Endothelial cell (in vitro differentiated cells): Measurements from ENCODE around the gene NOS1AP. TPM values are rescaled to one million over a fixed set of nuclear protein-coding genes. Genes with fewer than 3 reads are reported as not detected.

Experiments
- DNase-seq: peaks from one replicate; pipeline ENCODE4 v3.0.0; 2021; ENCODE audit warnings: low spot score
- H3K27ac Mint-ChIP-seq: one replicate; pipeline ENCODE4 v1.8.0; 2021; ENCODE audit warnings: mixed read lengths, inconsistent platforms; ENCODE audit not compliant: unreplicated experiment
- H3K27me3 Mint-ChIP-seq: one replicate; pipeline ENCODE4 v1.8.0; 2021; ENCODE audit warnings: mild to moderate bottlenecking, moderate library complexity, mixed read lengths, inconsistent platforms; ENCODE audit not compliant: unreplicated experiment
- H3K36me3 Mint-ChIP-seq: one replicate; pipeline ENCODE4 v1.8.0; 2021; ENCODE audit warnings: mild to moderate bottlenecking, low read depth, mixed read lengths, inconsistent platforms; ENCODE audit not compliant: unreplicated experiment
- H3K4me1 Mint-ChIP-seq: one replicate; pipeline ENCODE4 v1.8.0; 2021; ENCODE audit warnings: mild to moderate bottlenecking, mixed read lengths, inconsistent platforms; ENCODE audit not compliant: unreplicated experiment
- H3K4me3 Mint-ChIP-seq: one replicate; pipeline ENCODE4 v1.8.0; 2021; ENCODE audit warnings: mild to moderate bottlenecking, mixed read lengths, inconsistent platforms; ENCODE audit not compliant: unreplicated experiment
- H3K9me3 Mint-ChIP-seq: one replicate; pipeline ENCODE4 v1.8.0; 2021; ENCODE audit warnings: mixed read lengths, inconsistent platforms; ENCODE audit not compliant: unreplicated experiment
- CTCF ChIP-seq: fragments of 200-600 bp; sonication (generic); IDR thresholded peaks from one replicate; pipeline ENCODE4 v1.5.0; 2021; ENCODE audit warnings: antibody characterized with exemption; ENCODE audit not compliant: unreplicated experiment
- total RNA-seq: library from RNA; stranded (reverse); fragmentation: NEBNext Ultra II Directional; extraction: Animal tissue kit (Norgen Biotek cat#: 25700); gene quantifications from one replicate; pipeline ENCODE4 v1.2.1, GENCODE V29; 2021; ENCODE audit not compliant: unreplicated experiment

Gene NOS1AP
- total RNA-seq, 1 donor from 2014 or later: 19.8 TPM

GRCh38 chr1:162056043-162056442 lies 13.4 kb upstream of the NOS1AP start:
- H3K9me3 Mint-ChIP-seq: no peaks in the 10 kb centered on the region
- no peaks in the 10 kb centered on the region for H3K36me3 Mint-ChIP-seq
- DNase-seq: peak; percentile 79
- no peak overlapping the region for H3K27ac Mint-ChIP-seq
- H3K4me3 Mint-ChIP-seq: no peak overlapping the region
- H3K27me3 Mint-ChIP-seq: no peaks in the 10 kb centered on the region
- peaks cover 27% of the 10 kb centered on the region for H3K4me1 Mint-ChIP-seq
- TF ChIP-seq CTCF: peak; percentile 66

- H3K36me3 Mint-ChIP-seq: no peaks in the 10 kb centered on the region
- no peak for TF ChIP-seq CTCF
- no peak overlapping the region for H3K4me3 Mint-ChIP-seq
- no peaks in the 10 kb centered on the region for H3K27me3 Mint-ChIP-seq
- no peak overlapping the region for H3K27ac Mint-ChIP-seq
- peaks cover 27% of the 10 kb centered on the region for H3K4me1 Mint-ChIP-seq
- no peaks in the 10 kb centered on the region for H3K9me3 Mint-ChIP-seq
- no peak for DNase-seq
Measured at GRCh38 chr1:162056579-162056978, 12.9 kb upstream of the NOS1AP start.

- no peak overlapping the region for H3K4me3 Mint-ChIP-seq
- no peaks in the 10 kb centered on the region for H3K27me3 Mint-ChIP-seq
- no peaks in the 10 kb centered on the region for H3K36me3 Mint-ChIP-seq
- H3K4me1 Mint-ChIP-seq: peaks cover 26% of the 10 kb centered on the region
- H3K9me3 Mint-ChIP-seq: no peaks in the 10 kb centered on the region
- TF ChIP-seq CTCF: no peak
- no peak for DNase-seq
- no peak overlapping the region for H3K27ac Mint-ChIP-seq
Measured at GRCh38 chr1:162059721-162060120, 9.8 kb upstream of the NOS1AP start.

- no peaks in the 10 kb centered on the region for H3K27me3 Mint-ChIP-seq
- peaks cover 26% of the 10 kb centered on the region for H3K4me1 Mint-ChIP-seq
- no peak overlapping the region for H3K27ac Mint-ChIP-seq
- no peak for DNase-seq
- H3K4me3 Mint-ChIP-seq: no peak overlapping the region
- no peak for TF ChIP-seq CTCF
- no peaks in the 10 kb centered on the region for H3K9me3 Mint-ChIP-seq
- H3K36me3 Mint-ChIP-seq: no peaks in the 10 kb centered on the region
Measured at GRCh38 chr1:162060314-162060713, 9.2 kb upstream of the NOS1AP start.

GRCh38 chr1:162062542-162063015 lies 6.9 kb upstream of the NOS1AP start:
- Mint-ChIP-seq H3K4me3 (no peak overlapping the region), H3K27me3 (no peaks in the 10 kb centered on the region), H3K36me3 (no peaks in the 10 kb centered on the region), H3K4me1 (peaks cover 35% of the 10 kb centered on the region), H3K9me3 (no peaks in the 10 kb centered on the region), H3K27ac (no peak overlapping the region)
- no peak for TF ChIP-seq CTCF
- DNase-seq: no peak
